ENCODE results near the gene GNB1L. TPM values are rescaled to one million over a fixed set of nuclear protein-coding genes. Genes with fewer than 3 reads are reported as not detected.
A peak's percentile ranks its signal among the peaks of the same experiment; 100 is the strongest.

Gene GNB1L
- polyA plus RNA-seq, 3 donors, result 3.4 to 6.0 (median 4.8) TPM

DNA sequence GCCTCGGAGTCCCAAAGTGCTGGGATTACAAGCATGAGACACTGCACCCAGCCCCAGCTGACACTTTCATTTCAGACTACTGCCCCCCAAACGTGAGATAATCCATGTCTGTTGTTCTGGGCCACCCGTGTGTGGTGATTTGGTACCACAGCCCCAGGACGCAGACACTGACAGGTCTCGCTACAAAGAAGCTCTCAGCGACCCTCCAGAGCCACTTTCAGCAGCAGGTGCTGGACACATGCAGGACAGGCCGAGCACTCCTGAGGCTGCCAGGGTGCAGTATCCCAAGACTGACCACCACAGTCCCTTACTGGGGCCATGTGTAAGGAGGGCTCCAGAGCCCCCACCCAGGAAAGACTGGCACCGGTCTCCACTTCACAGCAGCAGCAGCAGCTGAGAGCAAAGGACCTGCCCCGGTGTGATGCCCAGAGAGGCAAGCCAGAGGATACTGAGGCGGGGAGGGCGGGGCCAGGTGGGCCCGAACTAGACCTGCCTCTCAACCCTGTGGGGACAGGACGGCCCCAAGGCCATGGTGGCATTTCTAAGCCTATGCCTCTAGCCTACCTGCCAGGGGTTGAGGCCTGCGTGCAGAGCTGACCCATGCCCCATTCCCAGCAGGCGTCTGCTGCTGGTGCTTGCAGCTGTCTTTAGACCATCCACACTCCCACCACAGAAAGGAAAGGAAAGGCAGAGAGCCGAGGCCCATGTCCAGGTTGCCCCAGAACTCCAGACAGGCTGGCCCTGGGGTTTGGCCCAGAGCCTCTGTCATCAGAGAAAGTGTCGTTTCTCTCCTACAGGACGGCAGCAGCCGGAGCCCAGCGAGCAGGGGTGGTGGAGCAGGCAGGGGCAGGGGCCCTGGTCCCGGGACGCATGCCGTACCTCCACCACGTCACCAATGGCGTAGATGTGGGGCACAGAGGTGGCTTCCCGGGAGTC, 28.0 kb upstream of the GNB1L start:
- no peaks in the 10 kb centered on the region for H3K9me3 Mint-ChIP-seq
- H3K9me3 ChIP-seq (replicated peaks in 1 of 2; ENCODE audit: control insufficient read depth in 1 of 2, insufficient read depth in 1 of 2, low read length in 2 of 2), result no peaks in the 10 kb centered on the region
- no peak overlapping the region for H3K9ac ChIP-seq (ENCODE audit: insufficient read depth, low read length, poor library complexity, severe bottlenecking)
- DNase-seq, result no peak
- TF ChIP-seq CTCF (IDR thresholded peaks at IDR 0.05), result no peak
- no peaks in the 10 kb centered on the region for H4K20me1 ChIP-seq (ENCODE audit: insufficient read depth, low read length)
- peaks cover 20 to 22% of the 10 kb centered on the region in 2 donors for H3K4me1 ChIP-seq (ENCODE audit: control insufficient read depth in 1 of 2, insufficient read depth in 2 of 2, low read length in 2 of 2)
- 93% methylated on average over 20 of the region's 26 CpGs for WGBS (ENCODE audit: insufficient coverage)
- peaks cover 23% of the 10 kb centered on the region for H3K4me1 Mint-ChIP-seq
- intact Hi-C loops (cut with micrococcal nuclease), result no loop called here
- peaks cover 0 to 2% (median 0%) of the 10 kb centered on the region in 3 donors for H3K27me3 Mint-ChIP-seq (ENCODE audit: low read depth in 3 of 3)
- H3K27me3 ChIP-seq (ENCODE audit: control insufficient read depth in 2 of 2, insufficient read depth in 2 of 2, low read length in 2 of 2), result no peaks in the 10 kb centered on the region
- no peak overlapping the region for H3K4me3 Mint-ChIP-seq
- H3K4me2 ChIP-seq (replicated peaks; ENCODE audit: extremely low read depth, low read length, poor library complexity, severe bottlenecking), result no peak overlapping the region
- no peak overlapping the region for H2AFZ ChIP-seq (ENCODE audit: insufficient read depth, low read depth, low read length, poor library complexity, severe bottlenecking)
- H3K27ac ChIP-seq (ENCODE audit: low read depth in 1 of 2, low read length in 2 of 2), result no peak overlapping the region
- no peak overlapping the region for H3K4me3 ChIP-seq (replicated peaks in 1 of 3; ENCODE audit: low read depth in 2 of 3, low read length in 3 of 3)
- peaks cover 23 to 55% of the 10 kb centered on the region in 2 donors for H3K36me3 Mint-ChIP-seq
- peaks cover 24 to 40% of the 10 kb centered on the region in 2 donors for H3K36me3 ChIP-seq (replicated peaks in 1 of 2; ENCODE audit: control insufficient read depth in 1 of 2, insufficient read depth in 2 of 2, low read length in 2 of 2)
- peak overlapping the region in 2 of 7 donors; percentile 6 to 30 for H3K27ac Mint-ChIP-seq
- no peaks in the 10 kb centered on the region for H3K79me2 ChIP-seq (ENCODE audit: insufficient read depth, low read length)

GRCh38 chr22:19880786-19881569, 26.3 kb upstream of the GNB1L start:
- Histone ChIP-seq H3K9me3 (replicated peaks in 1 of 2; ENCODE audit: control insufficient read depth in 1 of 2, insufficient read depth in 1 of 2, low read length in 2 of 2) (no peaks in the 10 kb centered on the region), H3K4me2 (replicated peaks; ENCODE audit: extremely low read depth, low read length, poor library complexity, severe bottlenecking) (no peak overlapping the region), H3K27ac (ENCODE audit: low read depth in 1 of 2, low read length in 2 of 2) (no peak overlapping the region), H3K36me3 (replicated peaks in 1 of 2; ENCODE audit: control insufficient read depth in 1 of 2, insufficient read depth in 2 of 2, low read length in 2 of 2) (peaks cover 32 to 55% of the 10 kb centered on the region in 2 donors), H3K79me2 (ENCODE audit: insufficient read depth, low read length) (no peaks in the 10 kb centered on the region), H3K4me1 (ENCODE audit: control insufficient read depth in 1 of 2, insufficient read depth in 2 of 2, low read length in 2 of 2) (peaks cover 3 to 4% of the 10 kb centered on the region in 2 donors), H4K20me1 (ENCODE audit: insufficient read depth, low read length) (no peaks in the 10 kb centered on the region), H2AFZ (ENCODE audit: insufficient read depth, low read depth, low read length, poor library complexity, severe bottlenecking) (no peak overlapping the region), H3K4me3 (replicated peaks in 1 of 3; ENCODE audit: low read depth in 2 of 3, low read length in 3 of 3) (no peak overlapping the region), H3K9ac (ENCODE audit: insufficient read depth, low read length, poor library complexity, severe bottlenecking) (no peak overlapping the region), H3K27me3 (ENCODE audit: control insufficient read depth in 2 of 2, insufficient read depth in 2 of 2, low read length in 2 of 2) (no peaks in the 10 kb centered on the region)
- Mint-ChIP-seq H3K4me1 (peaks cover 5% of the 10 kb centered on the region), H3K36me3 (peaks cover 23 to 65% of the 10 kb centered on the region in 2 donors), H3K27me3 (ENCODE audit: low read depth in 3 of 3) (peaks cover 0 to 2% (median 0%) of the 10 kb centered on the region in 3 donors), H3K9me3 (no peaks in the 10 kb centered on the region), H3K4me3 (no peak overlapping the region), H3K27ac (peak overlapping the region in 1 of 7 donors; percentile 54)
- no peak for TF ChIP-seq CTCF (IDR thresholded peaks at IDR 0.05)
- WGBS (ENCODE audit: insufficient coverage), result 95% methylated on average over 19 of the region's 27 CpGs
- DNase-seq, result no peak
- intact Hi-C loops (cut with micrococcal nuclease), result no loop called here
